Nucleus accumbens (tissue), 56 donors: ENCODE measurements around the gene STBD1.
"Not testable (repeated sequence)": the region's sequence is repeated elsewhere in the genome, so short reads cannot be mapped to it uniquely, and the experiment has no call there.

Experiments
- DNase-seq, 56 donors: peaks; one replicate each; lab custom pipeline; 2025; lab: John Stamatoyannopoulos, UW

Gene STBD1

GRCh38 chr4:76315267-76315918 is 8.9 kb downstream of the STBD1 start:
- DNase-seq: no peak

GRCh38 chr4:76316131-76316530 is 9.6 kb downstream of the STBD1 start:
- DNase-seq: no peak

DNA sequence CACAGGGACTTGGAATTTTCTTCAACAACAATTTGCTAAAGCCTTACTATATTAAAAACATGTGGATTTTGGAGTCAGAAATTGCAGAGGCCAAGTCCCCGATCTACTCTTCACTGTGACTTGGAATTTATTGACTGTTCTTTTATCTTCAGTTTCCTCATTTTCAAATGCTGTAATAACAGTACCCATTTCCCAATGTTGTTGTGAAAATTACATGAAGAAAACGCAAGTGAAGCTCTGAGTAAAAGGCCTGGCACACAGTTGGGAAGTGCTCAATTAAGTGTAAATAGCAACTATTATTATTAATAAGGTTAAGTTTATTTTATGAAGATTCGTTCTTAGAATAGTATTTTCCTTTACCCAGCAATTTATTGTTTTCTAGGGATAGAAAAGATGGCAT is 15.7 kb downstream of the STBD1 start:
- no peak for DNase-seq

- no peak for DNase-seq
Measured at GRCh38 chr4:76325072-76325471, 18.5 kb downstream of the STBD1 start.

GRCh38 chr4:76326515-76326914 is 20.0 kb downstream of the STBD1 start:
- no peak for DNase-seq

DNA sequence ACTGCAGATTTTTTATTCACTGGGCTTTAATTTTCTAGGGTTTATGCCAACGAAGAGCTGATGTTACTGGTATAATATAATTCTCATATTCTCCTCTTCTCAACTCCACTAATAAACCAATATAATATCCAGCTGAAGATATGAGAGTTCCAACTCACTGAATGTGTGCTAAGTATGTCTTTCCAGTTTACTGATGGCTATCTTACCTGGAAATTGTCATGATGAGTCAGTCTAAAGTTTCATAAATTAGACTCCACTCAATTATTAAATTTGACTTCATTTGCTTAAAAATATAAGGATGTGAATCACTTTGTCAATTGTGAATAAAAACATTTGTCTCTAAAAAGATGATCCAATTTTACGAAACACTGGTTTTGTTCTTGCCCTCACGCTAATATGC is 28.4 kb downstream of the STBD1 start:
- DNase-seq: no peak

DNA sequence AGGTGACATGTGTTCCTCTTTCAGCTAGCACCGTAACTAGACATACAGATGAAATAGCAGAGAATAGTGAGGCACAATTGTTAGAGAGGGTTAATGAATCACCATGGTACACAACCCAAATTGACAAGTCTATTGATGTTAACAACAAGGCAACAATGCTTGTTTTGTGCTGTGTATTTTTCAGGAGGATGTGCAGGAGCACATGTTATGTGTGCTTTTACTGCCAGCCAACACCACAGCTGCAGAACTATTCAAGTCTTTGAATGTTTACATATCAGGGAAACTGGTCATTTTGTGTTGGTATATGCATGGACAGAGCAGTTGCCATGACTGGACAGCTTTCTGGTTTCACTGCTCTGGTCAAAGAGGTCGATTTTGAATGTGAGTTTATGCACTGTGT is 32.8 kb downstream of the STBD1 start:
- no peak for DNase-seq

DNA sequence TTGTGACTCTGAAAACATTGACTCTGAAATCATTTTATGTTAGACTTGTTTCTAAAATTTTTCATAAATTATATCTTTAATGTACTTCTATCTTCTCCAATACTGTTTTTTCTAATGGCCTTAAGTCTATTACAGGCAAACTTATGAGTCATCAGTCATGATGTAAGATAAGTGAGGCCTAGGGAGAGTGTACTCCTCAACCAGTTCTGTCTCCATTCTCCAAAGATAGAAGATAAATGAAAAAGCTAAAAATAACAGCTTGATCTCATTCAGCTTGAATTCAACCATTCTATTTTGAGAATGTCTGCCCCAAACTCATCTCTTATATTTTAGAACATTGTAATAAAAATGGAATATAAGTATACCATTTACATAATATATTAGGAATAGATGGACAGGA is 34.5 kb downstream of the STBD1 start:
- DNase-seq: no peak

DNA sequence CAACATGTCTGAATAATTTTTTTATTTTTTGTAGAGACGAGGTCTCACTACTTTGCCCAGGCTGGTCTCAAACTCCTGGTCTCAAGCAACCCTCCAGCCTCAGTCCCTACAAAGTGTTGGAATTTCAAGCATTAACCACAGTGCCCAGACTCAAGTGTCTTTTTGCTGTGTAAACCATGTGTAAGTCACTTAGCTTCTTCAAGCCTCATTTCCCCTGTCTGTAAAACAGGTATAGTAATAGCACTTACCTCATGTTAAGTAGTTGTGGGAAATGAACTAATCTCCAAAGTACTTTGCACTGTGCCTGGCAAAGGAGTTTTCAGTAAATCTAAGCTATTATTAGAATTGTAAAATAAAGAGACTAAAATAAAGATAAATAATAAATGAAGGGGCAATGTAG is 35.7 kb downstream of the STBD1 start:
- DNase-seq: no peak

DNA sequence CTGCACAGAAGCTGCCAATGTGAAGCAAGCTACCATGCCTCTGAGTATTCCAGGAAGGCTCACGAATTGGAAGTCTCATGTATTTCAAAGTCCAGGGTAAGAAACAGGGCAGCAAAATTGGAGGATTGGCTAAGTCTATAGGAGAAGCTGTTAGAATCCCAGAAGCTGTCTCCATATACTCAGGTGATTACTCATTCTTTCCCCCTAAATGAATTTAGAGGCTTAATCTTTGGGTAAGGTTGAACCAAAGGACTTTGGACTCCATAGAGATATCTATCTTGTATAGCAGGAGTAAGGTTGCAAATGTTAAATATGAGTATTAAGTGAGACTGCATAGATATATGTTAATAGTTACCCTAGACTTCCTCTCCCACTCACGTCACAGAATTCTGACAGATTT is 36.3 kb downstream of the STBD1 start:
- DNase-seq: no peak

DNA sequence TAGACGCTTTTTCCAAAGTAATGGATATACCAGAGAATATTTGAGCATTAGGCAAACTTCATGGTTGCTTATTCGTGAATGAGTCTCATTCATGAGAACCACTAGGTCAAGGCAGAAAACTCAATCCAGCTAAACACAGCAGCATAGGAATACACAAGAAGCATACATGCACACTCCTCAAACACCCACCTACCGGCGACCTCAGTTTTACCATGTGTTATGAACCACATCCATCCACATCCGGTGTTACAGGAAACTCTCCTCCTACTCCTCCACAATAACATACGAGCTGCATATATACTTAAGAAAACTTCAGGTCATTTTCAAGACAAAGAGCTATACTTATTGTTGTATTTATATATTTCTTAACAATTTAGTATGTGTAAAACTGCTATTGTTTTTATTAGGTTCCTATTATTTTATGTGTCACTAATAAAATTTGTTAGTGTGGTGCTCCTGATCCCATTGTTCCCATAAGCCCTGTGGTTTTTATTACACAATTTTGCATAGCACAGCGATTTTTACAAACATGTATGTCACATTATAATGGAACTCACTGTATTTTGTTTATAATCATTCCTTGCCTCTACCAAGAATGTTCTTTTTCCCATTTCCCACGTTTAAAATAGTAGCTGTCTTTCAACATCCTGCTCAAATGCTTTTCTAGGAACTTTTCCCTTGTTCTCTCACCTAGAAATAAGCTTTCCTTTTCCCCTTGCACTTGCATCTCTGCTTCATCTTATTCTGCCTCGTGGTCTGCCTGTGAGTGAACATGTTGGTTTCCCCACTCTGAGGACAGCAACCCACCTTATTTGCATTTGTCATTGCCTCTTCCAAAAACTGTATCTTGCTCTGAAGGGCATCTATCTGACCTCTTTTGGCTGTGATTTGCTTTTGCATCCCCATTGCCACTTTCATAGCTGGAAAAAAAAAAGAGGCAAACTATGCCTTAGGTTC is 48.3 kb downstream of the STBD1 start:
- no peak for DNase-seq

DNA sequence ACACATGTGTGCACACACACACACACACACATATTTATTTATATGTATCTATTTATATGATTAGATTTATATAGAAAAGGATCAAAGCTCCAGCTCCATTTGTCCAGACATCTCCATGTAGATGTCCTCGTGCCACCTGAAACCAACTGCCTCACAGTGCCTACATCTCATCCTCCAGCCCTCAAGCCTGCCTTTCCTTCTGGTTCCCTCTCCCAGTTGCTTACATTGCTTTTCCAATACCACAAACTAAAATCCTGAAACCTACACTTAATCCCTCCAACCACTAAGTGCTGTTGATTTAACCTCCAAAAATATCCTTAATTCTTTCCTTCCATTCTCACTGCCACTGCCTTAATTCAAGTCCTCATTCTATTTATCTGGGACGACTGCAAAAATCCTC is 51.4 kb downstream of the STBD1 start:
- no peak for DNase-seq

DNA sequence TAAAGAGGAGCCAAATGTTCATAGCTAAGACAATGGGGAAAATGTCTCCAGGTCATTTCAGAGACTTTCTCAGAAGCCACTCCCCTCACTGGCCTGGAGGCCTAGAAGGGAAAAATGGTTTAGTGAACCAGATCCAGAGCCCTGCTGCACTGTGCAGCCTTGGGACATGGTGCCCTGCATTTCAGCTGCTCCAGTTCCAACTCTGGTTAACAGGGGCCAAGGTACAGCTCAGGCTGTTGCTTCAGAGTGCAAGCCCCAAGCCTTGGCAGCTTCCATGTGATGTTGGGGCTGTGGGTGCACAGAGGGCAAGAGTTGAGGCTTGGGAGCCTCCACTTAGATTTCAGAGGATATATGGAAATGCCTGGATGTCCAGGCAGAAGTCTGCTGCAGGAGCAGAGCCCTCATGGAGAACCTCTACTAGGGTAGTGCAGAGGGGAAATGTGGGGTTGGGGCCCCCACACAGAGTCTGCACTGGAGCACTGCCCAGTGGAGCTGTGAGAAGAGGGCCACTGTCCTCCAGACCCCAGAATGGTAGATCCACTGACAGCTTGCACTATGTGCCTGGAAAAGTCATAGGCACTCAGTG is 53.4 kb downstream of the STBD1 start:
- DNase-seq: not testable (repeated sequence)
